B cell (primary cell): Measurements from ENCODE around the gene ZMAT5. TPM values are rescaled to one million over a fixed set of nuclear protein-coding genes. Genes with fewer than 3 reads are reported as not detected.

Experiments
- ATAC-seq: fragments of 200-7000 bp; cut with Tn5 transposase; one replicate; pipeline ENCODE4 v1.10.0; 2021; ENCODE audit warnings: low read depth, mild to moderate bottlenecking, moderate number of reproducible peaks, moderate library complexity
- CTCF ChIA-PET: fragments of 350-600 bp; sonication (Branson Sonifier 250); formaldehyde crosslinking; loops from one replicate; lab custom pipeline; 2021; ENCODE audit warnings: antibody characterized with exemption, inconsistent platforms; lab: Charles Lee
- POLR2A ChIA-PET: fragments of 350-600 bp; sonication (Branson Sonifier 250); formaldehyde crosslinking; loops from one replicate; lab custom pipeline; 2021; ENCODE audit warnings: antibody characterized with exemption; lab: Charles Lee
- DNase-seq: peaks from one replicate; pipeline ENCODE4 v3.0.0; 2013
- H2AFZ ChIP-seq: 2 replicates; pipeline ENCODE4 v1.6.1; 2012; ENCODE audit warnings: mild to moderate bottlenecking, low read depth, low read length; ENCODE audit not compliant: insufficient read depth, poor library complexity, severe bottlenecking
- H3K27ac ChIP-seq, 2 donors: 1 replicate in 1 of 2; 2 replicates in 1 of 2; pipeline ENCODE4 v1.5.1; 2012 to 2013; ENCODE audit warnings: low read length in 2 of 2, mild to moderate bottlenecking in 2 of 2, moderate library complexity in 1 of 2
- H3K27me3 ChIP-seq, 4 experiments: fragments of 200-600 bp in 1 of 4; sonication (generic) in 1 of 4; replicated peaks in 1 of 4; 1 replicate in 2 of 4; 2 replicates in 2 of 4; pipeline versions ENCODE4 v1.6.1 to v1.7.0; 2013 to 2016; ENCODE audit warnings: low read length in 3 of 4, mild to moderate bottlenecking in 2 of 4, mixed read lengths in 1 of 4, moderate library complexity in 1 of 4; ENCODE audit not compliant: insufficient read depth in 4 of 4, control insufficient read depth in 3 of 4; ENCODE audit errors: control extremely low read depth in 1 of 4
- H3K36me3 ChIP-seq, 2 experiments: replicated peaks in 1 of 2; 1 replicate in 1 of 2; 2 replicates in 1 of 2; pipeline versions ENCODE4 v1.6.1 to v1.7.1; 2013; ENCODE audit warnings: low read length in 1 of 2; ENCODE audit not compliant: insufficient read depth in 2 of 2, control insufficient read depth in 1 of 2; ENCODE audit errors: control extremely low read depth in 1 of 2, extremely low read depth in 1 of 2
- H3K4me1 ChIP-seq, 2 donors: fragments of 200-600 bp in 1 of 2; sonication (generic) in 1 of 2; 1 replicate in 1 of 2; 2 replicates in 1 of 2; pipeline versions ENCODE4 v1.5.1 to v1.6.1; 2013 to 2017; ENCODE audit warnings: low read length in 2 of 2; ENCODE audit not compliant: control insufficient read depth in 2 of 2, insufficient read depth in 2 of 2
- H3K4me2 ChIP-seq: replicated peaks from 2 replicates; pipeline ENCODE3; 2012; ENCODE audit warnings: mild to moderate bottlenecking, low read depth, low read length; ENCODE audit not compliant: poor library complexity, severe bottlenecking
- H3K4me3 ChIP-seq, 5 experiments: fragments of 200-600 bp in 1 of 5; sonication (generic) in 1 of 5; 1 replicate in 3 of 5; 2 replicates in 2 of 5; pipeline versions ENCODE4 v1.5.1 to v1.7.0; 2011 to 2016; ENCODE audit warnings: low read length in 4 of 5, mild to moderate bottlenecking in 4 of 5, low read depth in 2 of 5, control low read depth in 1 of 5, moderate library complexity in 1 of 5; ENCODE audit not compliant: insufficient read depth in 1 of 5; ENCODE audit errors: control extremely low read depth in 1 of 5, extremely low read depth in 1 of 5
- H3K79me2 ChIP-seq: fragments of 200-600 bp; sonication (generic); one replicate; pipeline ENCODE4 v1.6.0; 2016; ENCODE audit warnings: low read length; ENCODE audit not compliant: control insufficient read depth, insufficient read depth
- H3K9ac ChIP-seq: fragments of 200-600 bp; sonication (generic); 2 replicates; pipeline ENCODE4 v1.6.1; 2017; ENCODE audit warnings: mild to moderate bottlenecking, low read length, moderate library complexity
- H3K9me3 ChIP-seq, 3 donors: one replicate each; pipeline versions ENCODE4 v1.6.1 to v1.7.1; 2013; ENCODE audit warnings: low read length in 2 of 3; ENCODE audit not compliant: control insufficient read depth in 2 of 3, insufficient read depth in 1 of 3; ENCODE audit errors: control extremely low read depth in 1 of 3
- H4K20me1 ChIP-seq: 2 replicates; pipeline ENCODE4 v1.6.0; 2012; ENCODE audit warnings: mild to moderate bottlenecking, low read length; ENCODE audit not compliant: insufficient read depth, control insufficient read depth, poor library complexity, severe bottlenecking
- H3K27ac Mint-ChIP-seq: one replicate; pipeline ENCODE4 v1.8.0; 2021; ENCODE audit warnings: mixed read lengths
- H3K27me3 Mint-ChIP-seq: one replicate; pipeline ENCODE4 v1.8.0; 2021; ENCODE audit warnings: mixed read lengths
- H3K4me1 Mint-ChIP-seq: one replicate; pipeline ENCODE4 v1.8.0; 2021; ENCODE audit warnings: mixed read lengths
- H3K4me3 Mint-ChIP-seq: one replicate; pipeline ENCODE4 v1.8.0; 2021; ENCODE audit warnings: mixed read lengths
- H3K9me3 Mint-ChIP-seq: one replicate; pipeline ENCODE4 v1.8.0; 2022; ENCODE audit warnings: mixed read lengths; ENCODE audit not compliant: insufficient read depth
- CTCF ChIP-seq: fragments of 200-600 bp; IDR thresholded peaks from one replicate; pipeline ENCODE4 v1.8.0; 2022; ENCODE audit warnings: antibody characterized with exemption, mild to moderate bottlenecking
- EZH2 ChIP-seq: IDR thresholded peaks from 2 replicates; pipeline ENCODE4 v1.6.1; 2012; ENCODE audit warnings: borderline replicate concordance, low read depth, mild to moderate bottlenecking, moderate library complexity, low read length; ENCODE audit not compliant: insufficient read depth, poor library complexity, severe bottlenecking
- WGBS: methylation state at CpG from one replicate; pipeline ENCODE4 v1.1.5; 2013; ENCODE audit warnings: missing lambda C conversion rate; ENCODE audit not compliant: insufficient coverage; 5-methylcytosine and 5-hydroxymethylcytosine counted together
- intact Hi-C: fragments of 100-400 bp; cut with micrococcal nuclease; formaldehyde crosslinking; loops from one replicate; pipeline ENCODE4 v1.10.0; 2022
- polyA plus RNA-seq: library from polyadenylated mRNA; depleted of rRNA; stranded (reverse); fragments of >200 nt; gene quantifications from 2 replicates; pipeline ENCODE4 v1.2.3, GENCODE V29; 2012
- total RNA-seq, 2 donors: library from RNA; stranded (reverse); fragments of 120-200 nt in 1 of 2; gene quantifications; 1 replicate in 1 of 2; 2 replicates in 1 of 2; pipeline versions ENCODE4 v1.2.3 to v1.2.4, GENCODE V29; 2013 to 2022

ZMAT5 gene
- total and polyA plus RNA-seq, 2 donors (not counting 1 experiment from before 2014, with no cell fraction given), result 17.8 to 26.3 TPM

DNA sequence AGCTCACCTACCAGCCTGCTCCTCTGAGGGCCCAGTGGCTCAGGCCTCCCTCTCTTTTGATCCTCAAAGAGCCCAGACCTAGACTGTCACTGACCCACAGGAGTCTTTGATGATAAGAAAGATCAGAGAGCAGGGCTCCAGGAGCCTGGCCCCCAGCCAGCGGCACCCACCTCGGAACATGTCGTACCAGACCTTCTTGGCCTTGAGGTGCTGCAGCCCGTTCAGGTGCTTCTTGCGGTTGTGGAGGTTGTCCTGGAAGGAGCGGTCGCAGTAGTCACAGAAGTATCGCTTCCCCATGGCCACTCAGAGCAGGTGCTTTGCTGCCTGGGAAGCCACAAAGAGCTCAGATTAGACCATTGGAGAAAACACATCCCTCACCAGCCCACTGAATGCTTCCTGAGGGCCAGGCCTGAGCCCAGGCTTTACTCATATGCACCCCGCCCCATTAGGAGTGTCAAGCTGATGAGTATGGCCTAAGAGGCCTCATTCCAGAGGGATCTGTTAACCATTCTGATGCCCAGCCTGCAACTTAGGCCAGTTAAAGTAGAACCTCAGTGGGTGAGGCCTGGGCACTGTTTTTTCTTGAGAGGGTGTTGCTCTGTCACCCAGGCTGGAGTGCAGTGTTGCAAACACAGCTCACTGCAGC, 18.4 kb downstream of the ZMAT5 start:
- ChIA-PET POLR2A (no interaction called here), CTCF (no interaction called here)
- Histone ChIP-seq H3K27ac (no peak overlapping the region), H3K4me1 (no peaks in the 10 kb centered on the region), H3K36me3 (peaks cover 0 to 34% of the 10 kb centered on the region in 2 experiments), H3K27me3 (no peaks in the 10 kb centered on the region), H3K79me2 (peaks cover 6% of the 10 kb centered on the region), H3K4me3 (no peak overlapping the region), H3K9me3 (no peaks in the 10 kb centered on the region), H2AFZ (no peak overlapping the region), H3K4me2 (no peak overlapping the region), H3K9ac (no peak overlapping the region), H4K20me1 (peaks cover 12% of the 10 kb centered on the region)
- intact Hi-C loops, result no loop called here
- TF ChIP-seq CTCF (no peak), EZH2 (no peak)
- DNase-seq (no peak), ATAC-seq (no peak)
- WGBS, result 100% methylated on average over 6 of the region's 9 CpGs
- Mint-ChIP-seq H3K9me3 (no peaks in the 10 kb centered on the region), H3K4me3 (no peak overlapping the region), H3K4me1 (no peaks in the 10 kb centered on the region), H3K27me3 (no peaks in the 10 kb centered on the region), H3K27ac (no peak overlapping the region)

- no peak overlapping the region for H3K4me3 ChIP-seq
- no peaks in the 10 kb centered on the region for H3K4me1 Mint-ChIP-seq
- H3K27ac ChIP-seq, result no peak overlapping the region
- no peaks in the 10 kb centered on the region for H3K27me3 Mint-ChIP-seq
- DNase-seq (no peak), ATAC-seq (no peak)
- intact Hi-C loops, result no loop called here
- H4K20me1 ChIP-seq, result peaks cover 12% of the 10 kb centered on the region
- no peaks in the 10 kb centered on the region for H3K4me1 ChIP-seq
- no peaks in the 10 kb centered on the region for H3K9me3 ChIP-seq
- CTCF ChIA-PET, result interaction anchor here (0.5 kb wide), 1 partner anchor 363 kb away, joined by 3 read pairs; no protein-coding TSS in a partner anchor
- no peak overlapping the region for H3K27ac Mint-ChIP-seq
- H3K36me3 ChIP-seq, result peaks cover 0 to 34% of the 10 kb centered on the region in 2 experiments
- H3K9me3 Mint-ChIP-seq, result no peaks in the 10 kb centered on the region
- H3K4me2 ChIP-seq, result no peak overlapping the region
- no peak overlapping the region for H3K9ac ChIP-seq
- peaks cover 6% of the 10 kb centered on the region for H3K79me2 ChIP-seq
- POLR2A ChIA-PET, result no interaction called here
- no peaks in the 10 kb centered on the region for H3K27me3 ChIP-seq
- TF ChIP-seq EZH2, result no peak
- TF ChIP-seq CTCF, result no peak
- WGBS, result 97% methylated on average over 7 of the region's 7 CpGs
- no peak overlapping the region for H3K4me3 Mint-ChIP-seq
- no peak overlapping the region for H2AFZ ChIP-seq
Measured at GRCh38 chr22:29747832-29748231, 19.0 kb downstream of the ZMAT5 start.
